HCT116 (cell line): ENCODE measurements around the gene MYADML2. TPM values are rescaled to one million over a fixed set of nuclear protein-coding genes. Genes with fewer than 3 reads are reported as not detected.
A peak's percentile ranks its signal among the peaks of the same experiment; 100 is the strongest.

Experiments
- ATAC-seq: fragments of 200-7000 bp; cut with Tn5 transposase; 2 replicates; pipeline ENCODE4 v1.9.1; 2020; ENCODE audit warnings: mild to moderate bottlenecking, moderate library complexity
- BruUV-seq: library from RNA; stranded (reverse); fragments of 400-500 nt; replicated peaks from 2 replicates; lab custom pipeline; 2021; lab: Mats Ljungman, UMichigan
- CTCF ChIA-PET: fragments of 300-600 bp; sonication (Branson Sonifier 250); formaldehyde crosslinking; loops from one replicate; lab custom pipeline; 2021; ENCODE audit warnings: antibody characterized with exemption; lab: Charles Lee
- POLR2A ChIA-PET: fragments of 300-600, 350-600 bp; sonication (Branson Sonifier 250); formaldehyde crosslinking; loops from one replicate; lab custom pipeline; 2021; ENCODE audit warnings: antibody characterized with exemption; lab: Charles Lee
- RAD21 ChIA-PET, 2 experiments: fragments of 300-600 bp; sonication (Branson Sonifier 250); formaldehyde crosslinking; loops; one replicate each; lab custom pipeline; 2023; ENCODE audit warnings: low total read pairs in 2 of 2; ENCODE audit not compliant: uncharacterized antibody in 2 of 2, unreplicated experiment in 2 of 2, low non-redundant PET in 1 of 2; lab: Charles Lee
- DNase-seq: peaks from one replicate; pipeline ENCODE4 v3.0.0-alpha.2; 2010; ENCODE audit warnings: low read depth, low spot score
- H2AFZ ChIP-seq: fragments of 200-600 bp; shearing (Covaris generic), sonication (generic); 2 replicates; pipeline ENCODE4 v1.6.1; 2017; ENCODE audit warnings: low read depth, mixed run types, mixed read lengths, antibody characterized with exemption, low read length; ENCODE audit not compliant: poor library complexity, severe bottlenecking
- H3K27ac ChIP-seq: 2 replicates; pipeline ENCODE4 v1.5.1; 2012; ENCODE audit warnings: low read depth, low read length
- H3K27me3 ChIP-seq: fragments of 200-600 bp; sonication (generic); 2 replicates; pipeline ENCODE4 v1.6.1; 2016; ENCODE audit warnings: mixed run types, low read length, mixed read lengths; ENCODE audit not compliant: insufficient read depth
- H3K36me3 ChIP-seq, 2 experiments: fragments of 200-500 bp in 1 of 2; fragments of 200-600 bp in 1 of 2; sonication (Bioruptor generic) in 1 of 2; sonication (generic) in 1 of 2; 2 replicates each; pipeline versions ENCODE4 v1.5.1 to v1.6.1; 2014 to 2016; ENCODE audit warnings: low read length in 2 of 2, inconsistent platforms in 1 of 2, mixed read lengths in 1 of 2, mixed run types in 1 of 2; ENCODE audit not compliant: insufficient read depth in 2 of 2, control insufficient read depth in 1 of 2
- H3K4me1 ChIP-seq, 2 experiments: fragments of 200-600 bp in 1 of 2; sonication (generic) in 1 of 2; 2 replicates each; pipeline versions ENCODE4 v1.5.1 to v1.6.1; 2012 to 2017; ENCODE audit warnings: low read length in 2 of 2, inconsistent platforms in 1 of 2, mild to moderate bottlenecking in 1 of 2, mixed read lengths in 1 of 2, mixed run types in 1 of 2, moderate library complexity in 1 of 2; ENCODE audit not compliant: insufficient read depth in 2 of 2, control insufficient read depth in 1 of 2
- H3K4me2 ChIP-seq: fragments of 200-600 bp; sonication (generic); 2 replicates; pipeline ENCODE4 v1.6.1; 2017; ENCODE audit warnings: mixed run types, low read length, mixed read lengths
- H3K4me3 ChIP-seq, 2 experiments: fragments of 200-600 bp in 1 of 2; sonication (generic) in 1 of 2; replicated peaks in 1 of 2; 2 replicates each; pipeline ENCODE4 v1.5.1; 2011 to 2016; ENCODE audit warnings: low read length in 2 of 2, control low read depth in 1 of 2, low read depth in 1 of 2, mild to moderate bottlenecking in 1 of 2, mixed read lengths in 1 of 2, mixed run types in 1 of 2
- H3K79me2 ChIP-seq: fragments of 200-600 bp; sonication (generic); 2 replicates; pipeline ENCODE4 v1.6.1; 2017; ENCODE audit warnings: mild to moderate bottlenecking, mixed run types, low read length, moderate library complexity, mixed read lengths; ENCODE audit not compliant: insufficient read depth
- H3K9ac ChIP-seq: fragments of 200-600 bp; sonication (generic); 2 replicates; pipeline ENCODE4 v1.6.1; 2016; ENCODE audit warnings: low read length, mixed read lengths
- H3K9me2 ChIP-seq: fragments of 200-600 bp; sonication (generic), shearing (Covaris generic); 2 replicates; pipeline ENCODE4 v1.6.1; 2017; ENCODE audit warnings: mixed run types, mild to moderate bottlenecking, moderate library complexity; ENCODE audit not compliant: insufficient read depth
- H3K9me3 ChIP-seq, 2 experiments: fragments of 200-500 bp in 1 of 2; fragments of 200-600 bp in 1 of 2; sonication (Bioruptor generic) in 1 of 2; sonication (generic) in 1 of 2; 2 replicates each; pipeline ENCODE4 v1.6.1; 2014 to 2017; ENCODE audit warnings: low read length in 2 of 2, mixed read lengths in 2 of 2, inconsistent platforms in 1 of 2, low read depth in 1 of 2, mild to moderate bottlenecking in 1 of 2, mixed run types in 1 of 2, moderate library complexity in 1 of 2; ENCODE audit not compliant: control insufficient read depth in 1 of 2, insufficient read depth in 1 of 2
- H4K20me1 ChIP-seq: fragments of 200-600 bp; sonication (generic), shearing (Covaris generic); 2 replicates; pipeline ENCODE4 v1.6.1; 2017; ENCODE audit warnings: mixed run types, mild to moderate bottlenecking, moderate library complexity; ENCODE audit not compliant: insufficient read depth
- CTCF ChIP-seq, 3 experiments: fragments of 200-600 bp in 1 of 3; sonication (generic) in 1 of 3; IDR thresholded peaks in 2 of 3; conservative IDR thresholded peaks in 1 of 3; 2 replicates each; pipeline ENCODE4 v1.5.1; 2012 to 2017; ENCODE audit warnings: low read depth in 2 of 3, low read length in 2 of 3, antibody characterized with exemption in 1 of 3, borderline replicate concordance in 1 of 3, control low read depth in 1 of 3, mild to moderate bottlenecking in 1 of 3, mixed read lengths in 1 of 3, mixed run types in 1 of 3, moderate library complexity in 1 of 3; ENCODE audit not compliant: insufficient read depth in 1 of 3
- EZH2 ChIP-seq: fragments of 200-600 bp; sonication (generic); IDR thresholded peaks from 2 replicates; pipeline ENCODE4 v1.6.1; 2017; ENCODE audit warnings: antibody characterized with exemption, mixed run types
- POLR2A ChIP-seq: IDR thresholded peaks from 2 replicates; pipeline ENCODE4 v1.7.0; 2011; ENCODE audit warnings: borderline replicate concordance; ENCODE audit not compliant: insufficient read depth, insufficient read length; ENCODE audit errors: extremely low read depth
- POLR2AphosphoS5 ChIP-seq: IDR thresholded peaks from 2 replicates; pipeline ENCODE4 v1.6.1; 2011; ENCODE audit warnings: mild to moderate bottlenecking, low read depth, low read length, moderate library complexity
- RAD21 ChIP-seq: IDR thresholded peaks from 2 replicates; pipeline ENCODE4 v1.6.1; 2012; ENCODE audit warnings: low read depth, mild to moderate bottlenecking
- SIN3A ChIP-seq: IDR thresholded peaks from 2 replicates; pipeline ENCODE4 v1.6.1; 2012; ENCODE audit warnings: low read depth
- YY1 ChIP-seq: IDR thresholded peaks from 2 replicates; pipeline ENCODE4 v1.6.1; 2011; ENCODE audit warnings: low read length, low read depth, moderate library complexity, mild to moderate bottlenecking; ENCODE audit not compliant: insufficient replicate concordance; ENCODE audit errors: extremely low read depth
- intact Hi-C: fragments of 100-400 bp; cut with micrococcal nuclease; formaldehyde crosslinking; loops from 2 replicates; pipeline ENCODE4 v1.10.0; 2022
- total RNA-seq: library from RNA; stranded (reverse); gene quantifications from one replicate; pipeline ENCODE4 v1.2.1, GENCODE V29; 2021; ENCODE audit not compliant: unreplicated experiment
- TF ChIP-seq, protein P1 (sequence below): IDR thresholded peaks from 2 replicates; pipeline ENCODE4 v1.6.1; 2011; ENCODE audit warnings: mild to moderate bottlenecking, low read length, moderate library complexity; ENCODE audit not compliant: insufficient replicate concordance; ENCODE audit errors: extremely low read depth

Gene MYADML2
- total RNA-seq, 1 experiment from 2014 or later = not detected

- RAD21 ChIA-PET = no interaction called here
These were observed 16.6 kb downstream of the MYADML2 start for GRCh38 chr17:81930142-81931125.

DNA sequence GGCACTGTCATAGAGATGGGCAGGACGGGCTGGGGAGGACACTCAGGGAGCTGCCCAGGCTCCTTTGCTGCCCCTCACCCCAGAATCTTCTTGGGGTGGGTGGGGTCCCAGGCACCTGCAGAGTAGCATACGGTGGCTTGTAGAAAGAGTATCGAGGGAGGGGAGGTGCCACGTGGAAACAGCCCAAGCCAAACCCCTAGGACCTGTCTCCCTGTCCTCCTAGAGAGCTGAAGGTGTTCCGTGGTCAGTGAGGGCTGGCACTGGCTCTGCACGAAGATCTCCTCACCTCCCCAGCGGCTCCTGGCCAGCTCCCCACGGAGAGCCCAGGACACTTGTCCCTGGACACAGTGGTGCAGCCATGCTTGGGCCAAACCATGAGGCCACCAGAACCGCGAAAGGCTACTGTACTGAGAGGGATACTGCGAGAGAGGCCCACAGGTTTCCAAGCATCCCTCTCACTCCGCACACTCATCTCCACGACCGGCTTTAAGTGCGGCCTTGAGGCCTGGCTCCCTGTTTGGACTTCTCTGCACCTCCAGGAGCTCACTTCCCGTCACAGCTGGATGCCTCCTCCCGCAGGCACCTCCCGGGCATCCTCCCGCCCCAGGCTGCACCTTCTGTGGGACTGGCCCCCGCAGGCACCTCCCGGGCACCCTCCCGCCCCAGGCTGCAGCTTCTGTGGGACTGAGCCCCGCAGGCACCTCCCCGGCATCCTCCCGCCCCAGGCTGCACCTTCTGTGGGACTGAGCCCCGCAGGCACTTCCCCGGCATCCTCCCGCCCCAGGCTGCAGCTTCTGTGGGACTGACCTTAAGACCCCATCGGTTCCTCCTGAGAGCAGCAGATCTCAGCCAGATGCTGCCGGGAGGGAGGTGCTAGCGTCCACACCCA is 17.5 kb downstream of the MYADML2 start:
- TF ChIP-seq EZH2 (no peak), RAD21 (no peak), POLR2AphosphoS5 (peak; percentile 13; the same call in 1 of the 2 replicates), YY1 (no peak), CTCF (IDR thresholded peaks at IDR 0.05 in 2 of 3, conservative IDR thresholded peaks at IDR 0.05 in 1 of 3; ENCODE audit: borderline replicate concordance in 1 of 3, insufficient read depth in 1 of 3, low read depth in 2 of 3, low read length in 2 of 3) (no peak)
- TF ChIP-seq, protein P1, sequence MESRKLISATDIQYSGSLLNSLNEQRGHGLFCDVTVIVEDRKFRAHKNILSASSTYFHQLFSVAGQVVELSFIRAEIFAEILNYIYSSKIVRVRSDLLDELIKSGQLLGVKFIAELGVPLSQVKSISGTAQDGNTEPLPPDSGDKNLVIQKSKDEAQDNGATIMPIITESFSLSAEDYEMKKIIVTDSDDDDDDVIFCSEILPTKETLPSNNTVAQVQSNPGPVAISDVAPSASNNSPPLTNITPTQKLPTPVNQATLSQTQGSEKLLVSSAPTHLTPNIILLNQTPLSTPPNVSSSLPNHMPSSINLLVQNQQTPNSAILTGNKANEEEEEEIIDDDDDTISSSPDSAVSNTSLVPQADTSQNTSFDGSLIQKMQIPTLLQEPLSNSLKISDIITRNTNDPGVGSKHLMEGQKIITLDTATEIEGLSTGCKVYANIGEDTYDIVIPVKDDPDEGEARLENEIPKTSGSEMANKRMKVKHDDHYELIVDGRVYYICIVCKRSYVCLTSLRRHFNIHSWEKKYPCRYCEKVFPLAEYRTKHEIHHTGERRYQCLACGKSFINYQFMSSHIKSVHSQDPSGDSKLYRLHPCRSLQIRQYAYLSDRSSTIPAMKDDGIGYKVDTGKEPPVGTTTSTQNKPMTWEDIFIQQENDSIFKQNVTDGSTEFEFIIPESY = no peak
- POLR2A ChIA-PET = interaction anchor here (1.1 to 4.6 kb wide), 4 partner anchors 7 to 93 kb away, joined by 3 to 18 read pairs (median 5); partner anchors contain the start of genes CENPX, LRRC45 and PYCR1
- Histone ChIP-seq H3K4me1 (peaks cover 28 to 68% of the 10 kb centered on the region in 2 experiments), H3K9ac (peak overlapping the region; percentile 83), H3K9me3 (no peaks in the 10 kb centered on the region), H4K20me1 (no peaks in the 10 kb centered on the region), H3K36me3 (peaks cover 4 to 19% of the 10 kb centered on the region in 2 experiments; a peak in 1 of 4 replicates), H3K4me3 (peak overlapping the region; percentile 77 to 93), H3K27me3 (no peaks in the 10 kb centered on the region), H3K9me2 (no peaks in the 10 kb centered on the region), H3K27ac (peak overlapping the region; percentile 97; the same call in 1 of the 2 replicates), H3K79me2 (peaks cover 32% of the 10 kb centered on the region), H3K4me2 (peak overlapping the region; percentile 95), H2AFZ (no peak overlapping the region)
- TSS peak; percentile 29 for BruUV-seq
- ATAC-seq (no peak), DNase-seq (no peak)
- CTCF ChIA-PET = interaction anchor here (1.5 kb wide), 1 partner anchor 93 kb away, joined by 4 read pairs; the partner anchor contains the start of genes CENPX and LRRC45
- RAD21 ChIA-PET = no interaction called here
- intact Hi-C loops = loop anchor here (5.0 kb wide), 1 partner anchor 57 kb away; the partner anchor contains the start of gene ARHGDIA

More at GRCh38 chr17:81930142-81931125, 16.6 kb downstream of the MYADML2 start:
- H3K9me3 ChIP-seq = no peaks in the 10 kb centered on the region
- H3K4me3 ChIP-seq = no peak overlapping the region
- no peaks in the 10 kb centered on the region for H4K20me1 ChIP-seq
- H3K4me2 ChIP-seq = no peak overlapping the region
- no peak for ATAC-seq
- POLR2A ChIA-PET = interaction anchor here (1.2 kb wide), 1 partner anchor 92 kb away, joined by 4 read pairs; the partner anchor contains the start of genes CENPX and LRRC45
- TF ChIP-seq POLR2A (peak; percentile 32), SIN3A (no peak; the same call in 1 of the 2 replicates)
- H3K27ac ChIP-seq = no peak overlapping the region; the same call in 1 of the 2 replicates
- CTCF ChIA-PET = interaction anchor here (1.0 to 1.5 kb wide), 2 partner anchors 29 to 92 kb away, joined by 4 read pairs; partner anchors contain the start of genes CENPX and LRRC45
- H3K9me2 ChIP-seq = no peaks in the 10 kb centered on the region
- no peaks in the 10 kb centered on the region for H3K27me3 ChIP-seq
- BruUV-seq = no TSS peak
- intact Hi-C loops = no loop called here
- H3K79me2 ChIP-seq = peaks cover 27% of the 10 kb centered on the region
- H3K4me1 ChIP-seq = peaks cover 22 to 61% of the 10 kb centered on the region in 2 experiments
- DNase-seq = no peak
- no peak overlapping the region for H2AFZ ChIP-seq
- peaks cover 6 to 28% of the 10 kb centered on the region in 2 experiments; a peak in 2 of 4 replicates for H3K36me3 ChIP-seq
- no peak overlapping the region for H3K9ac ChIP-seq
